Measurements from ENCODE around the gene ABO. TPM values are rescaled to one million over a fixed set of nuclear protein-coding genes. Genes with fewer than 3 reads are reported as not detected.
"Not testable (repeated sequence)": the region's sequence is repeated elsewhere in the genome, so short reads cannot be mapped to it uniquely, and the experiment has no call there.

ABO gene
- total RNA-seq, 1 experiment from 2014 or later, result 2.8 TPM

GRCh38 chr9:133233681-133234432, 41.1 kb downstream of the ABO start:
- Mint-ChIP-seq H3K27ac (ENCODE audit: unreplicated experiment) (no peak overlapping the region), H3K4me1 (ENCODE audit: low read depth, unreplicated experiment) (no peaks in the 10 kb centered on the region), H3K4me3 (ENCODE audit: low read depth, unreplicated experiment) (no peak overlapping the region), H3K9me3 (ENCODE audit: low read depth, unreplicated experiment) (no peaks in the 10 kb centered on the region), H3K27me3 (ENCODE audit: unreplicated experiment) (peaks cover 48% of the 10 kb centered on the region), H3K36me3 (ENCODE audit: insufficient read depth, unreplicated experiment) (peaks cover 6% of the 10 kb centered on the region)
- intact Hi-C loops (cut with micrococcal nuclease; ENCODE audit: unreplicated experiment), result no loop called here
- CTCF ChIA-PET, result no interaction called here
- TF ChIP-seq CTCF (IDR thresholded peaks at IDR 0.05; ENCODE audit: unreplicated experiment), result no peak
- no peak for DNase-seq
- no TSS peak for BruUV-seq (replicated peaks)

- H3K9me3 Mint-ChIP-seq (ENCODE audit: low read depth, unreplicated experiment); BruUV-seq (replicated peaks); H3K36me3 Mint-ChIP-seq (ENCODE audit: insufficient read depth, unreplicated experiment); CTCF ChIA-PET; H3K4me1 Mint-ChIP-seq (ENCODE audit: low read depth, unreplicated experiment); H3K27ac Mint-ChIP-seq (ENCODE audit: unreplicated experiment); DNase-seq; intact Hi-C loops (cut with micrococcal nuclease; ENCODE audit: unreplicated experiment); H3K4me3 Mint-ChIP-seq (ENCODE audit: low read depth, unreplicated experiment): not testable (repeated sequence)
- H3K27me3 Mint-ChIP-seq (ENCODE audit: unreplicated experiment), result peaks cover 41% of the 10 kb centered on the region
These were observed 43.0 kb downstream of the ABO start for GRCh38 chr9:133231934-133232568.

GRCh38 chr9:133230514-133230913, 44.5 kb downstream of the ABO start:
- BruUV-seq (replicated peaks); H3K36me3 Mint-ChIP-seq (ENCODE audit: insufficient read depth, unreplicated experiment); H3K4me3 Mint-ChIP-seq (ENCODE audit: low read depth, unreplicated experiment); H3K4me1 Mint-ChIP-seq (ENCODE audit: low read depth, unreplicated experiment); H3K27ac Mint-ChIP-seq (ENCODE audit: unreplicated experiment); DNase-seq; CTCF ChIA-PET; H3K9me3 Mint-ChIP-seq (ENCODE audit: low read depth, unreplicated experiment); intact Hi-C loops (cut with micrococcal nuclease; ENCODE audit: unreplicated experiment): not testable (repeated sequence)
- H3K27me3 Mint-ChIP-seq (ENCODE audit: unreplicated experiment), result peaks cover 37% of the 10 kb centered on the region

- no TSS peak for BruUV-seq (replicated peaks)
- Mint-ChIP-seq H3K36me3 (ENCODE audit: insufficient read depth, unreplicated experiment) (no peaks in the 10 kb centered on the region), H3K27ac (ENCODE audit: unreplicated experiment) (no peak overlapping the region), H3K9me3 (ENCODE audit: low read depth, unreplicated experiment) (no peaks in the 10 kb centered on the region), H3K4me1 (ENCODE audit: low read depth, unreplicated experiment) (no peaks in the 10 kb centered on the region), H3K4me3 (ENCODE audit: low read depth, unreplicated experiment) (no peak overlapping the region), H3K27me3 (ENCODE audit: unreplicated experiment) (peaks cover 37% of the 10 kb centered on the region)
- intact Hi-C loops (cut with micrococcal nuclease; ENCODE audit: unreplicated experiment), result no loop called here
- no peak for DNase-seq
- CTCF ChIA-PET, result interaction anchor here (0.6 kb wide), 1 partner anchor 67 kb away, joined by 3 read pairs; no protein-coding TSS in a partner anchor
- TF ChIP-seq CTCF (IDR thresholded peaks at IDR 0.05; ENCODE audit: unreplicated experiment), result no peak
These were observed 44.9 kb downstream of the ABO start for GRCh38 chr9:133230093-133230492.

GRCh38 chr9:133228474-133229193, 46.4 kb downstream of the ABO start:
- DNase-seq; H3K9me3 Mint-ChIP-seq (ENCODE audit: low read depth, unreplicated experiment); intact Hi-C loops (cut with micrococcal nuclease; ENCODE audit: unreplicated experiment); CTCF ChIA-PET; BruUV-seq (replicated peaks); H3K4me3 Mint-ChIP-seq (ENCODE audit: low read depth, unreplicated experiment); H3K27ac Mint-ChIP-seq (ENCODE audit: unreplicated experiment); H3K4me1 Mint-ChIP-seq (ENCODE audit: low read depth, unreplicated experiment); H3K36me3 Mint-ChIP-seq (ENCODE audit: insufficient read depth, unreplicated experiment): not testable (repeated sequence)
- peaks cover 37% of the 10 kb centered on the region for H3K27me3 Mint-ChIP-seq (ENCODE audit: unreplicated experiment)

GRCh38 chr9:133227996-133228395, 47.0 kb downstream of the ABO start:
- H3K4me1 Mint-ChIP-seq (ENCODE audit: low read depth, unreplicated experiment); H3K9me3 Mint-ChIP-seq (ENCODE audit: low read depth, unreplicated experiment); H3K36me3 Mint-ChIP-seq (ENCODE audit: insufficient read depth, unreplicated experiment); H3K27ac Mint-ChIP-seq (ENCODE audit: unreplicated experiment); H3K4me3 Mint-ChIP-seq (ENCODE audit: low read depth, unreplicated experiment); BruUV-seq (replicated peaks); CTCF ChIA-PET; intact Hi-C loops (cut with micrococcal nuclease; ENCODE audit: unreplicated experiment); DNase-seq: not testable (repeated sequence)
- H3K27me3 Mint-ChIP-seq (ENCODE audit: unreplicated experiment), result peaks cover 37% of the 10 kb centered on the region

Measured in Calu3 (cell line).